MV-4-11 (cell line): ENCODE measurements around the gene SOD1.
"Not testable (repeated sequence)": the region's sequence is repeated elsewhere in the genome, so short reads cannot be mapped to it uniquely, and the experiment has no call there.

Experiments
- DNase-seq: peaks from one replicate; lab custom pipeline; 2025; lab: John Stamatoyannopoulos, UW

SOD1 gene

DNA sequence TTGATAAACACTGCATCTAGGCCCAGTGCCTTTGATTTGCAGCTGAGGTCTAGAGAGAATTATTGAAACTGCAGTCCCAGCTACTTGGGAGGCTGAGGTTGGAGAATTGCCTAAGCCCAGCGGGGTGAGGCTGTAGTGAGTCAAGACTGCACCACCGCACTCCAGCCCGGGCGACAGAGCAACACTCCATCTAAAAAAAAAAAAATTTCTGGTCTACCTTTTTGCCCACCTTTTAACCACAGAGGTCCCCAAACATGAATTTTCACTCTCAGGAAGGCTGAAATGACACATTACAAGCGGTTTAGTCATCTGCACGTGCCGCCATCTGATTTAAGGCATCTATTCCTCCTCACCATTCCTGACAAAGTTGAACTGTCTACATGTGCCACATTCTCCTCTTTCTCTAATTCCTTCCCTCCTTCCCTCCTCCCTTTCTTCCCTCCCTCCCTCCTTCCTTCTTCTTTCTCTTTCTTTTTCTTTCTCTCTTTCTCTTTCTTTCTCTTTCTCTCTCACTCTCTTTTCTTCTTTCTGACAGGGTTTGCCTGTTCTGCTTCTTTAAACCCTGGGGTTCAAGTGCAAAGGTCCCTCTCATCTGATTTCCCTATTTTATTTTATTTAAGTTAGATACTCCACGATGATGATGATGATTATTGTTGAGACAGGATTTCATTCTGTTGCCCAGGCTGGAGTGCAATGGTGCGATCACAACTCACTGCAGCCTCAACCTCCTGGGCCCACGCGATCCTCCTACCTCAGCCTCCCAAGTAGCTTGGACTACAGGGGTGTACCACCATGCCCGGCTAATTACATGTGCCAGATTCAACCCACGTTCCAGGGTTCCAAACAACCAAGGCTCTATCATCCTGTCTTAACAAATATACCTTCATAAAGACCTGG lies 3.0 kb upstream of the SOD1 start:
- DNase-seq = peak; percentile 12

GRCh38 chr21:31658053-31658452 lies 1.4 kb upstream of the SOD1 start:
- DNase-seq = no peak

DNA sequence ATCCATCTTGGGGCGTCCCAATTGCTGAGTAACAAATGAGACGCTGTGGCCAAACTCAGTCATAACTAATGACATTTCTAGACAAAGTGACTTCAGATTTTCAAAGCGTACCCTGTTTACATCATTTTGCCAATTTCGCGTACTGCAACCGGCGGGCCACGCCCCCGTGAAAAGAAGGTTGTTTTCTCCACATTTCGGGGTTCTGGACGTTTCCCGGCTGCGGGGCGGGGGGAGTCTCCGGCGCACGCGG lies 282 bp upstream of the SOD1 start:
- DNase-seq = no peak

GRCh38 chr21:31660259-31660565 lies 719 bp downstream of the SOD1 start:
- no peak for DNase-seq

- DNase-seq = no peak
Observed at GRCh38 chr21:31660591-31660990, 1.1 kb downstream of the SOD1 start.

DNA sequence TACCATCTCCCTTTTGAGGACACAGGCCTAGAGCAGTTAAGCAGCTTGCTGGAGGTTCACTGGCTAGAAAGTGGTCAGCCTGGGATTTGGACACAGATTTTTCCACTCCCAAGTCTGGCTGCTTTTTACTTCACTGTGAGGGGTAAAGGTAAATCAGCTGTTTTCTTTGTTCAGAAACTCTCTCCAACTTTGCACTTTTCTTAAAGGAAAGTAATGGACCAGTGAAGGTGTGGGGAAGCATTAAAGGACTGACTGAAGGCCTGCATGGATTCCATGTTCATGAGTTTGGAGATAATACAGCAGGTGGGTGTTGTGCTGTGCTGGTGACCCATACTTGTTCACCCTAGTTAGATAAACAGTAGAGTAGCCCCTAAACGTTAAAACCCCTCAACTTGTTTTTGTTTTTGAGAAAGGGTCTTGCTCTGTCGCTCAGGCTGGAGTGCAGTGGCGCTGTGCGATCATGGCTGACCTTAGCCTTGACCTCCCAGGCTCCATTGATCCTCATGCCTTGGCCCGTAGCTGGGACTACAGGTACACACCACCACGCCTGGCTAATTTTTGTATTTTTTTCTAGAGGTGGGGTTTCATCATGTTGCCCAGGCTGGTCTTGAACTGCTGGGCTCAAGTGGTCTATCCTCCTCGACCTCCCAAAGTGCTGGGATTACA lies 4.2 kb downstream of the SOD1 start:
- no peak for DNase-seq

DNA sequence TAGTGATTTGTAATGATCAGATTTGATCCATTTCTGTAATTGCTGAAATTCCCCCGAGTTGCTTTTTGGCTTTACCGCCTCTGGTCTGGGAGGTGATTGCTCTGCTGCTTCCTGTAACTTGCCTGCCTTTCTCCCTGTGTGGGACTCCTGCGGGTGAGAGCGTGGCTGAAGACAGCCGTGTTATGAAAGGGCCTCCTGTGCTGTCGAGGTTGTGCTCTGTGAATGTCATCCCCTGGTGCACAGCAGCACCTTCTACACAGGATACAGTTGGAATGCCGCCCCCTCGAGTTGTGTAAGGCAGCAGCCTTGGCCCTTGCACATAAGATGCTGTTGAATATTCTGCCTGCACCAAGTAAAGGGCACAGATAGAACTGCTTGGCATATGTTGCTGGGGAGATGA lies 5.9 kb downstream of the SOD1 start:
- peak; percentile 49 for DNase-seq

DNA sequence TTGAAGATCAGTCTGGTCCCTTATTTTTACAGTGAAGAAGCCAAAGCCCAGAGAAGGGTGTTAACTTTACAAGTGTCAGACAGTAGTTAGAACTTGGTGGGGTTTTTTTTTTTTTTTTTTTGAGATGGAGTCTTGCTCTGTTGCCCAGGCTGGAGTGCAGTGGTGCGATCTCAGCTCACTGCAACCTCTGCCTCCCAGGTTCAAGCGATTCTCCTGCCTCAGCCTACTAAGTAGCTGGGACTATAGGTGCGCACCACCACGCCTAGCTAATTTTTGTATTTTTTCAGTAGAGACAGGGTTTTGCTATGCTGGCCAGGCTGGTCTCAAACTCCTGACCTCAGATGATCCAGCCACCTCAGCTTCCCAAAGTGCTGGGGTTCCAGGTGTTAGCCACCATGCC lies 6.4 kb downstream of the SOD1 start:
- DNase-seq = not testable (repeated sequence)

- peak; percentile 47 for DNase-seq
Observed at GRCh38 chr21:31666445-31667010, 7.0 kb downstream of the SOD1 start.

- DNase-seq = no peak
Observed at GRCh38 chr21:31667132-31667531, 7.6 kb downstream of the SOD1 start.

DNA sequence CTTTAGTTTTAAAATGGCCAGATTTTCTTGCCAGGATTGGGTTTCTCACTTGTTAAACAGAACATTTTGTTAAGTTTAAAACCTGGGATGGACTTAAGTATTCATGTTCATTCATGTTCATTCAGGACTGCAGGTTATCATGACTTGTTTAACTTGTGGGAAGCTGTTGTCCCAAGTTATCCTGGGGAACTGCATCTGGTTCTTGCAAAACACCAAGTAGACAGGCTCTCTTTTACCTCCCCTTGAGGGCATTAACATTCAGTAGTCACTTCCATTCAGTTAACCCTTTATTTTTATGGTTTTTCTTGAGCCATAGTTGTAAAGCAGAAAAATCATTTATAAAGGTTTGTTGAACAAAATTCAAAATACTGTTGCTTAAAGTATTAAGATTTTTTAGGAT lies 8.1 kb downstream of the SOD1 start:
- no peak for DNase-seq

- no peak for DNase-seq
Observed at GRCh38 chr21:31668651-31669491, 9.4 kb downstream of the SOD1 start.

GRCh38 chr21:31670070-31670469 lies 10.6 kb downstream of the SOD1 start:
- DNase-seq = no peak

DNA sequence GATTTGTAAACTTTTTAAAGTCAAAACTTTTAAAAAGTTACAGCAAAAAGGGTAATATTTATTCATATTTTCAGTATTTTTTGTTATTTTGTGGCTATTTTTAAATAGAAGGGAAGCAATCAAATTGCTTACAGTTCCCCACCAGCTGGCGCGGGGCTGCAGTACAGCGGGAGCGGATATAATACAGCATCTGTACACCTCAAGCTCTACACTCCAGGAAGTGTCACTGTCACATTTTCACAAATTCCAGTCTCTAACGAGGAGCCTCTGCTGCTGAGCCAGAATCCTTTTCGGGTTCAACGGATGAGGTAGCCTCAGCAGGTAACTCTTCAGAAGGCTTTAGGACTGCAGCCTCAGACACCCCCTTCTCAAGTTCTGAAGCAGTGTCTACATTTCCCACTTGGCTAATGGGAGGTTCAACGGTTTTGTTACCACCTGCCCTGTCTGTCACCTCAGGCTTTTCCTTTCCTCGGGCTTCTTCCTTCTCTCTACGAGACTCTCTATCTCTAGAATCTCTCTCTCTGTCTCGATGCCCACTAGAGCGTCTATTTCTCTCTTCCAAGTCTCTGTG lies 11.7 kb downstream of the SOD1 start:
- no peak for DNase-seq

DNA sequence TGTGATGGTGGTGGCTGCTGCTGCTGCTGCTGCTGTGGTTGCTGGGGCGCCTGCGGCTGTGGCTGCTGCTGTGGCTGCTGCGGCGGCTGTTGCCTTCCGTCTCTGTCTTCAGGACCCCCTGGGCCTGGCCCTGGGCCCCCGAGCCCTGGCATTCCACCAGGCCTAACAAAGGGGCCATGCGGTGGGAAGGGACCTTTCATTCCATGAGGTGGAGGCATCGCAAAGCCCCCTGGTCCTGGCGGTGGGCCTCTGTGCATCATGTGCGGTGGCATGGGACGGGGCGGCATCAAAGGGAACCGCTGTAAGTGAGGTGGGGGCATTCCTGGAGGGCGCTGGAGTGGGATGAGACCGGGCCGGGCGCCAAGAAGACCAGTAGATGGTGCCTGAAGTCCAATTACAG lies 12.4 kb downstream of the SOD1 start:
- no peak for DNase-seq

GRCh38 chr21:31673321-31673912 lies 13.9 kb downstream of the SOD1 start:
- DNase-seq = no peak

- no peak for DNase-seq
Observed at GRCh38 chr21:31675318-31675717, 15.8 kb downstream of the SOD1 start.

GRCh38 chr21:31675960-31676359 lies 16.5 kb downstream of the SOD1 start:
- peak; percentile 41 for DNase-seq

GRCh38 chr21:31677047-31677446 lies 17.6 kb downstream of the SOD1 start:
- DNase-seq = no peak

- DNase-seq = no peak
Observed at GRCh38 chr21:31678478-31678877, 19.0 kb downstream of the SOD1 start.

DNA sequence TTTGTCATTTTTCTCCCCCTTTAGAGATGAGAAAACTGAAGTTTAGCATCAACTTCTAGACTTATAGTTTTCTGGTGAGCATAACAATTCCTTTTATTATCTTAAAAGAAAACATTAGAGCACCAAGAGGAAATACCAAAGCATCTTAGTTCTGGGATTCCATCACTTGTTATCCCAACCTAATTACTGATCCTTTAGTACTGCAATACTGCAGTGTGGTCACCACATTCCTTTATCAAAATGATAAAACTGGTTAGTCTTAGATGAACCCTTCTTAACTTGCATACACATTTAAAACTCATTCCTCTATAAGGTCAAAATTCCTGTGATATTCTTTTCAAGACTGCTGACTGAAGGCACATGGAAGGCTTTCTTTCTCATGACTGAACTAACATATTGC lies 23.1 kb downstream of the SOD1 start:
- DNase-seq = no peak

DNA sequence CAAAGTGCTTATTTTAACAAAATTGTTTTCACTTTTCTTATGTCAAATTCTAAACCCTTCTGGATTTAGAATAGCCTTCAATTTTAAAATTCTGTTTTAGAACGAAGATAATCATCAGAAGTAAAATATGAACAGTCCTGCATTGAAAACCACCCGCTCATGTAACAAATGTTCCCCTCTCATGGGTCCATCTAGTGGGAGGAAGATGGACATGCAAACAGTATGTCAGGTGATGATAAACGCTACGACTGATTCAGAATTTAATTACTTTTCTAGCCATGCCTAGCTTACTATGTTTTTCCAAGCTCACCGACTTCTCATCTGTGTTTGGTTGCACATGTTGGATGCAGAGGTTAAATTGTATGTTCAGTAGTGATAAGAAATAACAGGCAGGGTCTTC lies 23.5 kb downstream of the SOD1 start:
- DNase-seq = no peak
